GM23338 (cell line): Measurements from ENCODE around the gene FGF3. TPM values are rescaled to one million over a fixed set of nuclear protein-coding genes. Genes with fewer than 3 reads are reported as not detected.

Experiments
- ATAC-seq: fragments of 200-7000 bp; cut with Tn5 transposase; 3 replicates; pipeline ENCODE4 v1.9.1; 2020
- DNase-seq: peaks from one replicate; pipeline ENCODE4 v3.0.0-alpha.2; 2015; ENCODE audit warnings: low spot score
- H2AFZ ChIP-seq: fragments of 200-600 bp; sonication (generic); 2 replicates; pipeline ENCODE4 v1.8.0; 2016; ENCODE audit warnings: antibody characterized with exemption, mild to moderate bottlenecking, moderate library complexity
- H3F3A ChIP-seq: fragments of 200-600 bp; sonication (generic); replicated peaks from 2 replicates; pipeline ENCODE4 v1.8.0; 2017; ENCODE audit warnings: antibody characterized with exemption, mixed run types, low read depth
- H3K27ac ChIP-seq: fragments of 200-600 bp; sonication (generic); 2 replicates; pipeline ENCODE4 v1.6.1; 2016; ENCODE audit warnings: low read depth
- H3K27me3 ChIP-seq: fragments of 200-600 bp; sonication (generic); 2 replicates; pipeline ENCODE4 v1.8.0; 2016; ENCODE audit warnings: mild to moderate bottlenecking, mixed run types, moderate library complexity; ENCODE audit not compliant: insufficient read depth
- H3K36me3 ChIP-seq: fragments of 200-600 bp; sonication (generic); 2 replicates; pipeline ENCODE4 v1.8.0; 2016; ENCODE audit warnings: mild to moderate bottlenecking; ENCODE audit not compliant: insufficient read depth
- H3K4me1 ChIP-seq: fragments of 200-600 bp; sonication (generic); 2 replicates; pipeline ENCODE4 v1.8.0; 2016; ENCODE audit warnings: mild to moderate bottlenecking, moderate library complexity; ENCODE audit not compliant: insufficient read depth
- H3K4me2 ChIP-seq: fragments of 200-600 bp; sonication (generic); 2 replicates; pipeline ENCODE4 v1.7.1; 2017; ENCODE audit warnings: mixed run types
- H3K4me3 ChIP-seq: fragments of 200-600 bp; sonication (generic); 2 replicates; pipeline ENCODE4 v1.6.1; 2016; ENCODE audit warnings: mixed run types
- H3K79me2 ChIP-seq: fragments of 200-600 bp; sonication (generic); replicated peaks from 2 replicates; pipeline ENCODE4 v1.8.0; 2017; ENCODE audit warnings: mild to moderate bottlenecking; ENCODE audit not compliant: insufficient read depth
- H3K9me2 ChIP-seq: fragments of 200-600 bp; sonication (generic); 2 replicates; pipeline ENCODE4 v1.8.0; 2017; ENCODE audit not compliant: insufficient read depth
- H4K20me1 ChIP-seq: fragments of 200-600 bp; sonication (generic); replicated peaks from 2 replicates; pipeline ENCODE4 v1.8.0; 2017; ENCODE audit warnings: mild to moderate bottlenecking; ENCODE audit not compliant: insufficient read depth
- H3K27ac Mint-ChIP-seq: 2 replicates; pipeline ENCODE4 v1.8.0; 2020; ENCODE audit warnings: inconsistent platforms, mild to moderate bottlenecking, moderate library complexity, mixed read lengths
- H3K27me3 Mint-ChIP-seq: 3 replicates; pipeline ENCODE4 v1.8.0; 2022; ENCODE audit warnings: low read depth, mild to moderate bottlenecking, moderate library complexity, mixed read lengths, inconsistent platforms; ENCODE audit not compliant: insufficient read depth, poor library complexity
- H3K36me3 Mint-ChIP-seq: 3 replicates; pipeline ENCODE4 v1.8.0; 2021; ENCODE audit warnings: low read depth, mild to moderate bottlenecking, inconsistent platforms, moderate library complexity, mixed read lengths
- H3K4me1 Mint-ChIP-seq: 3 replicates; pipeline ENCODE4 v1.8.0; 2020; ENCODE audit warnings: mild to moderate bottlenecking, inconsistent platforms, mixed read lengths
- H3K4me3 Mint-ChIP-seq: 3 replicates; pipeline ENCODE4 v1.8.0; 2021; ENCODE audit warnings: moderate library complexity, mild to moderate bottlenecking, inconsistent platforms, mixed read lengths
- H3K9me3 Mint-ChIP-seq: 3 replicates; pipeline ENCODE4 v1.8.0; 2020; ENCODE audit warnings: moderate library complexity, mild to moderate bottlenecking, inconsistent platforms, mixed read lengths
- CREB1 ChIP-seq: fragments of 250-450 bp; sonication (Bioruptor Pico); IDR thresholded peaks from 2 replicates; pipeline ENCODE4 v1.5.0; 2020; ENCODE audit warnings: low read depth, mild to moderate bottlenecking, moderate library complexity
- EZH2 ChIP-seq: fragments of 200-600 bp; sonication (generic); IDR thresholded peaks from one replicate; pipeline ENCODE4 v1.8.0; 2017; ENCODE audit warnings: antibody characterized with exemption, mild to moderate bottlenecking, low read depth; ENCODE audit not compliant: unreplicated experiment
- EZH2phosphoT487 ChIP-seq: fragments of 200-600 bp; sonication (generic); IDR thresholded peaks from one replicate; pipeline ENCODE4 v1.8.1; 2018; ENCODE audit warnings: antibody characterized with exemption; ENCODE audit not compliant: unreplicated experiment
- JUNB ChIP-seq: IDR thresholded peaks from one replicate; pipeline ENCODE4 v1.6.1; 2016; ENCODE audit warnings: antibody characterized with exemption; ENCODE audit not compliant: unreplicated experiment
- POLR2AphosphoS5 ChIP-seq: IDR thresholded peaks from 2 replicates; pipeline ENCODE4 v1.6.1; 2016; ENCODE audit warnings: antibody characterized with exemption, low read depth
- REST ChIP-seq: IDR thresholded peaks from one replicate; pipeline ENCODE4 v1.6.1; 2018; ENCODE audit warnings: antibody characterized with exemption; ENCODE audit not compliant: unreplicated experiment
- STAT1 ChIP-seq: IDR thresholded peaks from one replicate; pipeline ENCODE4 v1.6.1; 2016; ENCODE audit warnings: antibody characterized with exemption; ENCODE audit not compliant: unreplicated experiment
- ZNF114 ChIP-seq: fragments of 250-450 bp; sonication (Bioruptor Pico); IDR thresholded peaks from 2 replicates; pipeline ENCODE4 v1.5.0; 2020; ENCODE audit warnings: mild to moderate bottlenecking, moderate library complexity
- ZNF331 ChIP-seq: fragments of 250-450 bp; sonication (Bioruptor Pico); IDR thresholded peaks from 2 replicates; pipeline ENCODE4 v1.5.0; 2020; ENCODE audit warnings: low read depth, mild to moderate bottlenecking, moderate library complexity
- polyA plus RNA-seq: library from polyadenylated mRNA; unstranded; fragments of >200 nt; fragmentation: Nextera tagmentation; extraction: Ambion mirVana; gene quantifications from 2 replicates; pipeline ENCODE4 v1.2.1, GENCODE V29; 2016
- total RNA-seq: library from RNA; depleted of rRNA; stranded (reverse); fragments of >200 nt; shearing (Covaris generic); gene quantifications from 2 replicates; pipeline ENCODE4 v1.2.3, GENCODE V29; 2014
- TF ChIP-seq, protein P1 (sequence below): fragments of 250-450 bp; sonication (Bioruptor Pico); IDR thresholded peaks from 2 replicates; pipeline ENCODE4 v1.5.0; 2020; ENCODE audit warnings: mild to moderate bottlenecking, moderate library complexity
- TF ChIP-seq, protein P2 (sequence below): IDR thresholded peaks from 2 replicates; pipeline ENCODE4 v1.6.1; 2016; ENCODE audit warnings: antibody characterized with exemption

Gene FGF3
- total and polyA plus RNA-seq, 2 experiments from 2014 or later: 1.2 TPM; not detected in 1

GRCh38 chr11:69816671-69817070, 2.5 kb downstream of the FGF3 start:
- Mint-ChIP-seq H3K27ac (no peak overlapping the region), H3K36me3 (no peaks in the 10 kb centered on the region; the same call in 2 of the 3 replicates), H3K4me3 (peak overlapping the region; percentile 52; the same call in 2 of the 3 replicates), H3K9me3 (peaks cover 3% of the 10 kb centered on the region), H3K4me1 (peaks cover 4% of the 10 kb centered on the region), H3K27me3 (peaks cover 74% of the 10 kb centered on the region)
- H2AFZ ChIP-seq: peak overlapping the region; percentile 88; the same call in 1 of the 2 replicates
- ATAC-seq (peak; percentile 5), DNase-seq (peak; percentile 28)
- H3K79me2 ChIP-seq: no peaks in the 10 kb centered on the region
- H3K4me3 ChIP-seq: peak overlapping the region; percentile 57; the same call in 1 of the 2 replicates
- no peaks in the 10 kb centered on the region for H3K9me2 ChIP-seq
- no peaks in the 10 kb centered on the region for H4K20me1 ChIP-seq
- peak overlapping the region; percentile 82 for H3K4me2 ChIP-seq
- H3K27ac ChIP-seq: no peak overlapping the region
- TF ChIP-seq EZH2: peak; percentile 20
- no peak for TF ChIP-seq STAT1
- TF ChIP-seq POLR2AphosphoS5: no peak
- H3K36me3 ChIP-seq: no peaks in the 10 kb centered on the region
- H3K4me1 ChIP-seq: peaks cover 8% of the 10 kb centered on the region; the same call in 1 of the 2 replicates
- H3K27me3 ChIP-seq: peaks cover 71% of the 10 kb centered on the region
- H3F3A ChIP-seq: no peaks in the 10 kb centered on the region

DNA sequence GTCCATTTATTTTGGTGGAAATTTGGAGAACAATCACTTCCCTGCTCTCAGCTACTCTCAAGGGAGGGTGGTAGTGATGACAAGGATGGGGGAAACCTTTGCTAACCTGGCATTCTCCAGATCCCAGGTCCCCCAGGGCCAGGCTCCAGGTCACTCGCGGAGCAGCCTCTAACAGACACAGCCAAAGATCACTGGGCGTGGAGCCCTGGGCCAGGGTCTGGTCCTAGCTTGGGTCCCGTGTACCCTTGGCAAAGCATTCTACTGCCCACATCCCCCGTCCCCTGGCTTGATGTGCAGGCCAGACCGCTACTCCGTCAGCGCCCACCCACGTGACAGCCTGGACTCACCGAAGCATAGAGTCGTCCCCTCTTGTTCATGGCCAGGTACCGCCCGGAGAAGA, 3.2 kb downstream of the FGF3 start:
- Mint-ChIP-seq H3K4me1 (peaks cover 4% of the 10 kb centered on the region), H3K36me3 (no peaks in the 10 kb centered on the region; the same call in 2 of the 3 replicates), H3K27ac (no peak overlapping the region), H3K4me3 (no peak overlapping the region; the same call in 2 of the 3 replicates), H3K9me3 (peaks cover 3% of the 10 kb centered on the region), H3K27me3 (peaks cover 67% of the 10 kb centered on the region)
- Histone ChIP-seq H3K9me2 (no peaks in the 10 kb centered on the region), H3K36me3 (no peaks in the 10 kb centered on the region), H2AFZ (no peak overlapping the region), H3K79me2 (no peaks in the 10 kb centered on the region), H3K27ac (no peak overlapping the region), H3K27me3 (peaks cover 64% of the 10 kb centered on the region), H3K4me1 (peaks cover 8% of the 10 kb centered on the region; the same call in 1 of the 2 replicates), H3F3A (no peaks in the 10 kb centered on the region), H3K4me3 (no peak overlapping the region), H3K4me2 (peak overlapping the region; percentile 82; the same call in 1 of the 2 replicates), H4K20me1 (no peaks in the 10 kb centered on the region)
- DNase-seq (no peak), ATAC-seq (no peak)
- TF ChIP-seq, protein P1, sequence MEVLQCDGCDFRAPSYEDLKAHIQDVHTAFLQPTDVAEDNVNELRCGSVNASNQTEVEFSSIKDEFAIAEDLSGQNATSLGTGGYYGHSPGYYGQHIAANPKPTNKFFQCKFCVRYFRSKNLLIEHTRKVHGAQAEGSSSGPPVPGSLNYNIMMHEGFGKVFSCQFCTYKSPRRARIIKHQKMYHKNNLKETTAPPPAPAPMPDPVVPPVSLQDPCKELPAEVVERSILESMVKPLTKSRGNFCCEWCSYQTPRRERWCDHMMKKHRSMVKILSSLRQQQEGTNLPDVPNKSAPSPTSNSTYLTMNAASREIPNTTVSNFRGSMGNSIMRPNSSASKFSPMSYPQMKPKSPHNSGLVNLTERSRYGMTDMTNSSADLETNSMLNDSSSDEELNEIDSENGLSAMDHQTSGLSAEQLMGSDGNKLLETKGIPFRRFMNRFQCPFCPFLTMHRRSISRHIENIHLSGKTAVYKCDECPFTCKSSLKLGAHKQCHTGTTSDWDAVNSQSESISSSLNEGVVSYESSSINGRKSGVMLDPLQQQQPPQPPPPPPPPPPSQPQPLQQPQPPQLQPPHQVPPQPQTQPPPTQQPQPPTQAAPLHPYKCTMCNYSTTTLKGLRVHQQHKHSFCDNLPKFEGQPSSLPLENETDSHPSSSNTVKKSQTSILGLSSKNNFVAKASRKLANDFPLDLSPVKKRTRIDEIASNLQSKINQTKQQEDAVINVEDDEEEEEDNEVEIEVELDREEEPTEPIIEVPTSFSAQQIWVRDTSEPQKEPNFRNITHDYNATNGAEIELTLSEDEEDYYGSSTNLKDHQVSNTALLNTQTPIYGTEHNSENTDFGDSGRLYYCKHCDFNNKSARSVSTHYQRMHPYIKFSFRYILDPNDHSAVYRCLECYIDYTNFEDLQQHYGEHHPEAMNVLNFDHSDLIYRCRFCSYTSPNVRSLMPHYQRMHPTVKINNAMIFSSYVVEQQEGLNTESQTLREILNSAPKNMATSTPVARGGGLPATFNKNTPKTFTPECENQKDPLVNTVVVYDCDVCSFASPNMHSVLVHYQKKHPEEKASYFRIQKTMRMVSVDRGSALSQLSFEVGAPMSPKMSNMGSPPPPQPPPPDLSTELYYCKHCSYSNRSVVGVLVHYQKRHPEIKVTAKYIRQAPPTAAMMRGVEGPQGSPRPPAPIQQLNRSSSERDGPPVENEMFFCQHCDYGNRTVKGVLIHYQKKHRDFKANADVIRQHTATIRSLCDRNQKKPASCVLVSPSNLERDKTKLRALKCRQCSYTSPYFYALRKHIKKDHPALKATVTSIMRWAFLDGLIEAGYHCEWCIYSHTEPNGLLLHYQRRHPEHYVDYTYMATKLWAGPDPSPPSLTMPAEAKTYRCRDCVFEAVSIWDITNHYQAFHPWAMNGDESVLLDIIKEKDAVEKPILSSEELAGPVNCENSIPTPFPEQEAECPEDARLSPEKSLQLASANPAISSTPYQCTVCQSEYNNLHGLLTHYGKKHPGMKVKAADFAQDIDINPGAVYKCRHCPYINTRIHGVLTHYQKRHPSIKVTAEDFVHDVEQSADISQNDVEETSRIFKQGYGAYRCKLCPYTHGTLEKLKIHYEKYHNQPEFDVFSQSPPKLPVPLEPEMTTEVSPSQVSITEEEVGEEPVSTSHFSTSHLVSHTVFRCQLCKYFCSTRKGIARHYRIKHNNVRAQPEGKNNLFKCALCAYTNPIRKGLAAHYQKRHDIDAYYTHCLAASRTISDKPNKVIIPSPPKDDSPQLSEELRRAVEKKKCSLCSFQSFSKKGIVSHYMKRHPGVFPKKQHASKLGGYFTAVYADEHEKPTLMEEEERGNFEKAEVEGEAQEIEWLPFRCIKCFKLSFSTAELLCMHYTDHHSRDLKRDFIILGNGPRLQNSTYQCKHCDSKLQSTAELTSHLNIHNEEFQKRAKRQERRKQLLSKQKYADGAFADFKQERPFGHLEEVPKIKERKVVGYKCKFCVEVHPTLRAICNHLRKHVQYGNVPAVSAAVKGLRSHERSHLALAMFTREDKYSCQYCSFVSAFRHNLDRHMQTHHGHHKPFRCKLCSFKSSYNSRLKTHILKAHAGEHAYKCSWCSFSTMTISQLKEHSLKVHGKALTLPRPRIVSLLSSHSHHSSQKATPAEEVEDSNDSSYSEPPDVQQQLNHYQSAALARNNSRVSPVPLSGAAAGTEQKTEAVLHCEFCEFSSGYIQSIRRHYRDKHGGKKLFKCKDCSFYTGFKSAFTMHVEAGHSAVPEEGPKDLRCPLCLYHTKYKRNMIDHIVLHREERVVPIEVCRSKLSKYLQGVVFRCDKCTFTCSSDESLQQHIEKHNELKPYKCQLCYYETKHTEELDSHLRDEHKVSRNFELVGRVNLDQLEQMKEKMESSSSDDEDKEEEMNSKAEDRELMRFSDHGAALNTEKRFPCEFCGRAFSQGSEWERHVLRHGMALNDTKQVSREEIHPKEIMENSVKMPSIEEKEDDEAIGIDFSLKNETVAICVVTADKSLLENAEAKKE (CRISPR knock-in tag): no peak
- TF ChIP-seq ZNF331 (CRISPR knock-in tag) (no peak), REST (no peak), EZH2 (no peak), EZH2phosphoT487 (no peak), STAT1 (no peak), JUNB (no peak), CREB1 (CRISPR knock-in tag) (no peak), ZNF114 (no peak)
- TF ChIP-seq, protein P2, sequence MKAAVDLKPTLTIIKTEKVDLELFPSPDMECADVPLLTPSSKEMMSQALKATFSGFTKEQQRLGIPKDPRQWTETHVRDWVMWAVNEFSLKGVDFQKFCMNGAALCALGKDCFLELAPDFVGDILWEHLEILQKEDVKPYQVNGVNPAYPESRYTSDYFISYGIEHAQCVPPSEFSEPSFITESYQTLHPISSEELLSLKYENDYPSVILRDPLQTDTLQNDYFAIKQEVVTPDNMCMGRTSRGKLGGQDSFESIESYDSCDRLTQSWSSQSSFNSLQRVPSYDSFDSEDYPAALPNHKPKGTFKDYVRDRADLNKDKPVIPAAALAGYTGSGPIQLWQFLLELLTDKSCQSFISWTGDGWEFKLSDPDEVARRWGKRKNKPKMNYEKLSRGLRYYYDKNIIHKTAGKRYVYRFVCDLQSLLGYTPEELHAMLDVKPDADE: no peak
